Hematopoietic multipotent progenitor cell (in vitro differentiated cells): ENCODE results near the gene SH3TC2. TPM values are rescaled to one million over a fixed set of nuclear protein-coding genes. Genes with fewer than 3 reads are reported as not detected.

Source experiments
- DNase-seq, 3 donors: peaks; one replicate each; pipeline ENCODE4 v3.0.0-alpha.2; 2011 to 2015; ENCODE audit warnings: low read depth in 2 of 3, low spot score in 2 of 3
- total RNA-seq: library from RNA; depleted of rRNA; stranded (reverse); fragments of >200 nt; gene quantifications from one replicate; pipeline ENCODE4 v1.2.3, GENCODE V29; 2012

SH3TC2 gene
- 2.2 TPM for total RNA-seq

GRCh38 chr5:149063017-149063687 lies at the start of gene SH3TC2:
TSS of gene SH3TC2 (minus strand) at chr5:149063062. CDS start at chr5:149063022, 40 bp downstream.
- no peak for DNase-seq

GRCh38 chr5:149110406-149110805 lies 47.5 kb upstream of the SH3TC2 start:
- DNase-seq = no peak

GRCh38 chr5:149108651-149109280 lies 45.9 kb upstream of the SH3TC2 start:
- no peak for DNase-seq

GRCh38 chr5:149100331-149100730 lies 37.5 kb upstream of the SH3TC2 start:
- no peak for DNase-seq

- no peak for DNase-seq
These were observed 37.1 kb upstream of the SH3TC2 start for GRCh38 chr5:149099920-149100319.

- DNase-seq = no peak
These were observed 32.1 kb upstream of the SH3TC2 start for GRCh38 chr5:149094996-149095395.

- DNase-seq = no peak
These were observed 30.8 kb upstream of the SH3TC2 start for GRCh38 chr5:149093625-149094024.

- peak in 2 of 3 donors; percentile 15 to 56 for DNase-seq
These were observed 26.9 kb upstream of the SH3TC2 start for GRCh38 chr5:149089796-149090195.

GRCh38 chr5:149088686-149089085 lies 25.8 kb upstream of the SH3TC2 start:
- no peak for DNase-seq

GRCh38 chr5:149083846-149084245 lies 21.0 kb upstream of the SH3TC2 start:
- no peak for DNase-seq

GRCh38 chr5:149082271-149082670 lies 19.4 kb upstream of the SH3TC2 start:
- DNase-seq = no peak

- DNase-seq = no peak
These were observed 17.4 kb upstream of the SH3TC2 start for GRCh38 chr5:149080294-149080693.

- peak in 2 of 3 donors; percentile 73 to 94 for DNase-seq
These were observed 17.0 kb upstream of the SH3TC2 start for GRCh38 chr5:149079883-149080282.

GRCh38 chr5:149074071-149074470 lies 11.2 kb upstream of the SH3TC2 start:
- DNase-seq = peak in 1 of 3 donors; percentile 64

GRCh38 chr5:149073213-149073612 lies 10.4 kb upstream of the SH3TC2 start:
- no peak for DNase-seq

GRCh38 chr5:149072791-149073190 lies 9.9 kb upstream of the SH3TC2 start:
- no peak for DNase-seq

GRCh38 chr5:149072376-149072775 lies 9.5 kb upstream of the SH3TC2 start:
- DNase-seq = no peak

- DNase-seq = no peak
These were observed 8.9 kb upstream of the SH3TC2 start for GRCh38 chr5:149071756-149072155.

GRCh38 chr5:149071216-149071615 lies 8.4 kb upstream of the SH3TC2 start:
- no peak for DNase-seq

- DNase-seq = no peak
These were observed 6.8 kb upstream of the SH3TC2 start for GRCh38 chr5:149069711-149070110.

GRCh38 chr5:149063896-149064478 lies 1.1 kb upstream of the SH3TC2 start:
- DNase-seq = no peak
